ENCODE results near the gene TMA7B.

Gene TMA7B

GRCh38 chr22:40000171-40000570 is 40.0 kb downstream of the TMA7B start:
- no peak for TF ChIP-seq CTCF (IDR thresholded peaks at IDR 0.05; ENCODE audit: low read depth, low read length, missing control alignments)
- no peak for DNase-seq (ENCODE audit: extremely low read depth, low read depth)
- H3K4me3 ChIP-seq (replicated peaks; ENCODE audit: low read depth, low read length) = no peak overlapping the region

- no peak overlapping the region for H3K4me3 ChIP-seq (replicated peaks; ENCODE audit: low read depth, low read length)
- no peak for DNase-seq (ENCODE audit: extremely low read depth, low read depth)
- no peak for TF ChIP-seq CTCF (IDR thresholded peaks at IDR 0.05; ENCODE audit: low read depth, low read length, missing control alignments)
These were observed 40.9 kb downstream of the TMA7B start for GRCh38 chr22:40001106-40001505.

- no peak for DNase-seq (ENCODE audit: extremely low read depth, low read depth)
- TF ChIP-seq CTCF (IDR thresholded peaks at IDR 0.05; ENCODE audit: low read depth, low read length, missing control alignments) = no peak
- no peak overlapping the region for H3K4me3 ChIP-seq (replicated peaks; ENCODE audit: low read depth, low read length)
These were observed 41.8 kb downstream of the TMA7B start for GRCh38 chr22:40001800-40002577.

- H3K4me3 ChIP-seq (replicated peaks; ENCODE audit: low read depth, low read length) = no peak overlapping the region
- no peak for DNase-seq (ENCODE audit: extremely low read depth, low read depth)
- no peak for TF ChIP-seq CTCF (IDR thresholded peaks at IDR 0.05; ENCODE audit: low read depth, low read length, missing control alignments)
These were observed 42.9 kb downstream of the TMA7B start for GRCh38 chr22:40002935-40003715.

- TF ChIP-seq CTCF (IDR thresholded peaks at IDR 0.05; ENCODE audit: low read depth, low read length, missing control alignments) = no peak
- no peak overlapping the region for H3K4me3 ChIP-seq (replicated peaks; ENCODE audit: low read depth, low read length)
- no peak for DNase-seq (ENCODE audit: extremely low read depth, low read depth)
These were observed 44.6 kb downstream of the TMA7B start for GRCh38 chr22:40004836-40005235.

- no peak overlapping the region for H3K4me3 ChIP-seq (replicated peaks; ENCODE audit: low read depth, low read length)
- DNase-seq (ENCODE audit: extremely low read depth, low read depth) = no peak
- TF ChIP-seq CTCF (IDR thresholded peaks at IDR 0.05; ENCODE audit: low read depth, low read length, missing control alignments) = no peak
These were observed 46.4 kb downstream of the TMA7B start for GRCh38 chr22:40006641-40007040.
